K562 (cell line): ENCODE results near the gene BRMS1.
"Not testable (repeated sequence)": the region's sequence is repeated elsewhere in the genome, so short reads cannot be mapped to it uniquely, and the experiment has no call there.

Experiments
- GABPA ChIP-seq: fragments of 200-800 bp; sonication (Bioruptor generic); conservative IDR thresholded peaks from 2 replicates; pipeline ENCODE4 v1.6.1; 2016; ENCODE audit warnings: low read depth, missing genetic modification characterization, missing compliant biosample characterization
- GATAD2B ChIP-seq: fragments of 450-650 bp; IDR thresholded peaks from 2 replicates; pipeline ENCODE4 v1.6.1; 2017; ENCODE audit warnings: mild to moderate bottlenecking, borderline replicate concordance
- NFYB ChIP-seq: IDR thresholded peaks from 2 replicates; pipeline ENCODE4 v1.6.1; 2011; ENCODE audit warnings: mild to moderate bottlenecking, moderate library complexity; ENCODE audit not compliant: insufficient read length; ENCODE audit errors: extremely low read depth
- STAT5B ChIP-seq: fragments of 250-450 bp; sonication (Bioruptor Pico); IDR thresholded peaks from 2 replicates; pipeline ENCODE4 v1.8.0; 2021; ENCODE audit warnings: mild to moderate bottlenecking, inconsistent platforms
- TF ChIP-seq, protein P1 (sequence below): fragments of 250-450 bp; sonication (Bioruptor Pico); IDR thresholded peaks from 2 replicates; pipeline ENCODE4 v1.4.0; 2020; ENCODE audit warnings: mild to moderate bottlenecking, moderate library complexity
- TF ChIP-seq, protein P2 (sequence below): IDR thresholded peaks from 2 replicates; pipeline ENCODE4 v1.6.1; 2012; ENCODE audit warnings: low read depth, low read length, improper control_type of control experiment, borderline replicate concordance
- TF ChIP-seq, protein P3 (sequence below): sonication (generic); formaldehyde crosslinking; IDR thresholded peaks from 2 replicates; pipeline ENCODE4 v1.4.0; 2020; ENCODE audit warnings: mild to moderate bottlenecking, missing genetic modification reagents
- TF ChIP-seq, protein P4 (sequence below), 2 experiments: fragments of 450-650 bp; formaldehyde crosslinking in 1 of 2; IDR thresholded peaks; 2 replicates each; pipeline versions ENCODE4 v1.4.0 to v1.6.1; 2014 to 2020; ENCODE audit warnings: mild to moderate bottlenecking in 2 of 2, borderline replicate concordance in 1 of 2, low read depth in 1 of 2
- TF ChIP-seq, protein P5 (sequence below): sonication (generic); formaldehyde crosslinking; IDR thresholded peaks from 2 replicates; pipeline ENCODE4 v1.8.1; 2023; ENCODE audit warnings: mild to moderate bottlenecking, missing genetic modification reagents

DNA sequence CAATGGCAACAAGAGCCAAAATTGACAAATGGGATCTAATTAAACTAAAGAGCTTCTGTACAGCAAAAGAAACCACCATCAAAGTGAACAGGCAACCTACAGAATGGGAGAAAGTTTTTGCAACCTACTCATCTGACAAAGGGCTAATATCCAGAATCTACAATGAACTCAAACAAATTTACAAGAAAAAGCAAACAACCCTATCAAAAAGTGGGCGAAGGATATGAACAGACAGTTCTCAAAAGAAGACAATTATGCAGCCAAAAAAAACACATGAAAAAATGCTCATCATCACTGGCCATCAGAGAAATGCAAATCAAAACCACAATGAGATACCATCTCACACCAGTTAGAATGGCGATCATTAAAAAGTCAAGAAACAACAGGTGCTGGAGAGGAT, 24.6 kb downstream of the BRMS1 start:
- TF ChIP-seq, protein P1, sequence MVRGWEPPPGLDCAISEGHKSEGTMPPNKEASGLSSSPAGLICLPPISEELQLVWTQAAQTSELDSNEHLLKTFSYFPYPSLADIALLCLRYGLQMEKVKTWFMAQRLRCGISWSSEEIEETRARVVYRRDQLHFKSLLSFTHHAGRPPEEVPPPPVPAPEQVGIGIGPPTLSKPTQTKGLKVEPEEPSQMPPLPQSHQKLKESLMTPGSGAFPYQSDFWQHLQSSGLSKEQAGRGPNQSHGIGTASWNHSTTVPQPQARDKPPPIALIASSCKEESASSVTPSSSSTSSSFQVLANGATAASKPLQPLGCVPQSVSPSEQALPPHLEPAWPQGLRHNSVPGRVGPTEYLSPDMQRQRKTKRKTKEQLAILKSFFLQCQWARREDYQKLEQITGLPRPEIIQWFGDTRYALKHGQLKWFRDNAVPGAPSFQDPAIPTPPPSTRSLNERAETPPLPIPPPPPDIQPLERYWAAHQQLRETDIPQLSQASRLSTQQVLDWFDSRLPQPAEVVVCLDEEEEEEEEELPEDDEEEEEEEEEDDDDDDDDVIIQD (CRISPR knock-in tag) = not testable (repeated sequence)
- not testable (repeated sequence) for TF ChIP-seq GABPA; GATAD2B; STAT5B (CRISPR knock-in tag); NFYB
- TF ChIP-seq, protein P2, sequence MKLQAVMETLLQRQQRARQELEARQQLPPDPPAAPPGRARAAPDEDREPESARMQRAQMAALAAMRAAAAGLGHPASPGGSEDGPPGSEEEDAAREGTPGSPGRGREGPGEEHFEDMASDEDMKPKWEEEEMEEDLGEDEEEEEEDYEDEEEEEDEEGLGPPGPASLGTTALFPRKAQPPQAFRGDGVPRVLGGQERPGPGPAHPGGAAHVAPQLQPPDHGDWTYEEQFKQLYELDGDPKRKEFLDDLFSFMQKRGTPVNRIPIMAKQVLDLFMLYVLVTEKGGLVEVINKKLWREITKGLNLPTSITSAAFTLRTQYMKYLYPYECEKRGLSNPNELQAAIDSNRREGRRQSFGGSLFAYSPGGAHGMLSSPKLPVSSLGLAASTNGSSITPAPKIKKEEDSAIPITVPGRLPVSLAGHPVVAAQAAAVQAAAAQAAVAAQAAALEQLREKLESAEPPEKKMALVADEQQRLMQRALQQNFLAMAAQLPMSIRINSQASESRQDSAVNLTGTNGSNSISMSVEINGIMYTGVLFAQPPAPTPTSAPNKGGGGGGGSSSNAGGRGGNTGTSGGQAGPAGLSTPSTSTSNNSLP = not testable (repeated sequence)
- TF ChIP-seq, protein P3, sequence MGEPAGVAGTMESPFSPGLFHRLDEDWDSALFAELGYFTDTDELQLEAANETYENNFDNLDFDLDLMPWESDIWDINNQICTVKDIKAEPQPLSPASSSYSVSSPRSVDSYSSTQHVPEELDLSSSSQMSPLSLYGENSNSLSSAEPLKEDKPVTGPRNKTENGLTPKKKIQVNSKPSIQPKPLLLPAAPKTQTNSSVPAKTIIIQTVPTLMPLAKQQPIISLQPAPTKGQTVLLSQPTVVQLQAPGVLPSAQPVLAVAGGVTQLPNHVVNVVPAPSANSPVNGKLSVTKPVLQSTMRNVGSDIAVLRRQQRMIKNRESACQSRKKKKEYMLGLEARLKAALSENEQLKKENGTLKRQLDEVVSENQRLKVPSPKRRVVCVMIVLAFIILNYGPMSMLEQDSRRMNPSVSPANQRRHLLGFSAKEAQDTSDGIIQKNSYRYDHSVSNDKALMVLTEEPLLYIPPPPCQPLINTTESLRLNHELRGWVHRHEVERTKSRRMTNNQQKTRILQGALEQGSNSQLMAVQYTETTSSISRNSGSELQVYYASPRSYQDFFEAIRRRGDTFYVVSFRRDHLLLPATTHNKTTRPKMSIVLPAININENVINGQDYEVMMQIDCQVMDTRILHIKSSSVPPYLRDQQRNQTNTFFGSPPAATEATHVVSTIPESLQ (CRISPR knock-in tag) = not testable (repeated sequence)
- TF ChIP-seq, protein P4, sequence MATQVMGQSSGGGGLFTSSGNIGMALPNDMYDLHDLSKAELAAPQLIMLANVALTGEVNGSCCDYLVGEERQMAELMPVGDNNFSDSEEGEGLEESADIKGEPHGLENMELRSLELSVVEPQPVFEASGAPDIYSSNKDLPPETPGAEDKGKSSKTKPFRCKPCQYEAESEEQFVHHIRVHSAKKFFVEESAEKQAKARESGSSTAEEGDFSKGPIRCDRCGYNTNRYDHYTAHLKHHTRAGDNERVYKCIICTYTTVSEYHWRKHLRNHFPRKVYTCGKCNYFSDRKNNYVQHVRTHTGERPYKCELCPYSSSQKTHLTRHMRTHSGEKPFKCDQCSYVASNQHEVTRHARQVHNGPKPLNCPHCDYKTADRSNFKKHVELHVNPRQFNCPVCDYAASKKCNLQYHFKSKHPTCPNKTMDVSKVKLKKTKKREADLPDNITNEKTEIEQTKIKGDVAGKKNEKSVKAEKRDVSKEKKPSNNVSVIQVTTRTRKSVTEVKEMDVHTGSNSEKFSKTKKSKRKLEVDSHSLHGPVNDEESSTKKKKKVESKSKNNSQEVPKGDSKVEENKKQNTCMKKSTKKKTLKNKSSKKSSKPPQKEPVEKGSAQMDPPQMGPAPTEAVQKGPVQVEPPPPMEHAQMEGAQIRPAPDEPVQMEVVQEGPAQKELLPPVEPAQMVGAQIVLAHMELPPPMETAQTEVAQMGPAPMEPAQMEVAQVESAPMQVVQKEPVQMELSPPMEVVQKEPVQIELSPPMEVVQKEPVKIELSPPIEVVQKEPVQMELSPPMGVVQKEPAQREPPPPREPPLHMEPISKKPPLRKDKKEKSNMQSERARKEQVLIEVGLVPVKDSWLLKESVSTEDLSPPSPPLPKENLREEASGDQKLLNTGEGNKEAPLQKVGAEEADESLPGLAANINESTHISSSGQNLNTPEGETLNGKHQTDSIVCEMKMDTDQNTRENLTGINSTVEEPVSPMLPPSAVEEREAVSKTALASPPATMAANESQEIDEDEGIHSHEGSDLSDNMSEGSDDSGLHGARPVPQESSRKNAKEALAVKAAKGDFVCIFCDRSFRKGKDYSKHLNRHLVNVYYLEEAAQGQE (IDR thresholded peaks at IDR 0.05; ENCODE audit: borderline replicate concordance) = not testable (repeated sequence)
- TF ChIP-seq, protein P4 (CRISPR knock-in tag; IDR thresholded peaks at IDR 0.05; ENCODE audit: low read depth) = not testable (repeated sequence)
- TF ChIP-seq, protein P5, sequence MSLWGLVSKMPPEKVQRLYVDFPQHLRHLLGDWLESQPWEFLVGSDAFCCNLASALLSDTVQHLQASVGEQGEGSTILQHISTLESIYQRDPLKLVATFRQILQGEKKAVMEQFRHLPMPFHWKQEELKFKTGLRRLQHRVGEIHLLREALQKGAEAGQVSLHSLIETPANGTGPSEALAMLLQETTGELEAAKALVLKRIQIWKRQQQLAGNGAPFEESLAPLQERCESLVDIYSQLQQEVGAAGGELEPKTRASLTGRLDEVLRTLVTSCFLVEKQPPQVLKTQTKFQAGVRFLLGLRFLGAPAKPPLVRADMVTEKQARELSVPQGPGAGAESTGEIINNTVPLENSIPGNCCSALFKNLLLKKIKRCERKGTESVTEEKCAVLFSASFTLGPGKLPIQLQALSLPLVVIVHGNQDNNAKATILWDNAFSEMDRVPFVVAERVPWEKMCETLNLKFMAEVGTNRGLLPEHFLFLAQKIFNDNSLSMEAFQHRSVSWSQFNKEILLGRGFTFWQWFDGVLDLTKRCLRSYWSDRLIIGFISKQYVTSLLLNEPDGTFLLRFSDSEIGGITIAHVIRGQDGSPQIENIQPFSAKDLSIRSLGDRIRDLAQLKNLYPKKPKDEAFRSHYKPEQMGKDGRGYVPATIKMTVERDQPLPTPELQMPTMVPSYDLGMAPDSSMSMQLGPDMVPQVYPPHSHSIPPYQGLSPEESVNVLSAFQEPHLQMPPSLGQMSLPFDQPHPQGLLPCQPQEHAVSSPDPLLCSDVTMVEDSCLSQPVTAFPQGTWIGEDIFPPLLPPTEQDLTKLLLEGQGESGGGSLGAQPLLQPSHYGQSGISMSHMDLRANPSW (CRISPR knock-in tag) = not testable (repeated sequence)
